ENCODE results near the gene RNF141.

DNA sequence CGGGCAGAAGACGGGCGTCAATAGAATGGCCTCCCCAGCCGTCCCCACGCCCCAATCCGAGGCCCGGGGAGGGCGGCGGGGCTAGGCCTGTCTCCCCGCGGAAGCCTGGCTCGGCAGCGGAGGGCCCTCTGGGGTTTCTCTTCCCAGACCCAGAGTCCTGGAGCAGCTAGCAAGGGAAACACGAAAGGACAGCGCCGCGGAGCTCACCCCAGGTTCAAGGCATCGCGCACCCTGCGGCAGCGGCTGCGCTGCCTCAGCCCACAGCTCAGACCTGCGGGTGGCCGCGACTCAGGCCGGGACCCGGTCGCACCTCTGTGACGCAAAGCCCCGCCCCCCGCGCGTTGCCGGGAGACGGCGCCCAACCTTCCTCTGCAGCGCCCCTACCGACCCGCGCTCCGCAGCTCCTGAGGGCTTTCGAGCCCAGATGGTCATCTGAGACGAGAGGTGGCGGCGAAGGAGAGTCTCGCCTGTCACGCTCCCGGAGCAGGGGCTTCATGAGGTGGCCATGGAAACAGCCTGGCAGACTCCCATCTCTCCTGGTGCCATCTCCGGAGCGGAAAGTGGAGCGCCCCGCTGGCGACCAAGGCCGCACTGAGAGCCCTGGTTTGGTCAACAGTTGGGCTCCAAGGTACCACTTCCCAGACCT, at the start of gene RNF141:
- TF ChIP-seq ZNF24 (tag by site-specific recombination; IDR thresholded peaks at IDR 0.05): peak; percentile 60; the same call in 1 of the 2 replicates
- TF ChIP-seq ZBTB7A (tag by site-specific recombination; IDR thresholded peaks at IDR 0.05; ENCODE audit: low read depth): no peak
- TF ChIP-seq, protein P1, sequence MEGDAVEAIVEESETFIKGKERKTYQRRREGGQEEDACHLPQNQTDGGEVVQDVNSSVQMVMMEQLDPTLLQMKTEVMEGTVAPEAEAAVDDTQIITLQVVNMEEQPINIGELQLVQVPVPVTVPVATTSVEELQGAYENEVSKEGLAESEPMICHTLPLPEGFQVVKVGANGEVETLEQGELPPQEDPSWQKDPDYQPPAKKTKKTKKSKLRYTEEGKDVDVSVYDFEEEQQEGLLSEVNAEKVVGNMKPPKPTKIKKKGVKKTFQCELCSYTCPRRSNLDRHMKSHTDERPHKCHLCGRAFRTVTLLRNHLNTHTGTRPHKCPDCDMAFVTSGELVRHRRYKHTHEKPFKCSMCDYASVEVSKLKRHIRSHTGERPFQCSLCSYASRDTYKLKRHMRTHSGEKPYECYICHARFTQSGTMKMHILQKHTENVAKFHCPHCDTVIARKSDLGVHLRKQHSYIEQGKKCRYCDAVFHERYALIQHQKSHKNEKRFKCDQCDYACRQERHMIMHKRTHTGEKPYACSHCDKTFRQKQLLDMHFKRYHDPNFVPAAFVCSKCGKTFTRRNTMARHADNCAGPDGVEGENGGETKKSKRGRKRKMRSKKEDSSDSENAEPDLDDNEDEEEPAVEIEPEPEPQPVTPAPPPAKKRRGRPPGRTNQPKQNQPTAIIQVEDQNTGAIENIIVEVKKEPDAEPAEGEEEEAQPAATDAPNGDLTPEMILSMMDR (tag by site-specific recombination; IDR thresholded peaks at IDR 0.05): peak; percentile 94
- TF ChIP-seq ZNF585B (tag by site-specific recombination; IDR thresholded peaks at IDR 0.05): no peak
- peak; percentile 74 for TF ChIP-seq ZNF629 (tag by site-specific recombination; IDR thresholded peaks at IDR 0.05)
